HepG2 (cell line): Measurements from ENCODE around the gene ZNF557. TPM values are rescaled to one million over a fixed set of nuclear protein-coding genes. Genes with fewer than 3 reads are reported as not detected.

Source experiments
- AGO2 ChIP-seq: fragments of 200-400 bp; formaldehyde crosslinking; optimal IDR thresholded peaks from 2 replicates; pipeline ENCODE3; 2017; ENCODE audit warnings: mild to moderate bottlenecking, low read depth, low read length, moderate library complexity
- DR1 ChIP-seq: sonication (generic); formaldehyde crosslinking; IDR thresholded peaks from 2 replicates; pipeline ENCODE4 v1.8.0; 2021; ENCODE audit warnings: mild to moderate bottlenecking, missing genetic modification reagents, inconsistent platforms
- HMGXB4 ChIP-seq, 2 experiments: sonication (generic) in 1 of 2; formaldehyde crosslinking in 1 of 2; IDR thresholded peaks; 2 replicates each; pipeline versions ENCODE4 v1.4.0 to v1.6.1; 2018 to 2020; ENCODE audit warnings: missing genetic modification reagents in 2 of 2, borderline replicate concordance in 1 of 2, low read depth in 1 of 2, mild to moderate bottlenecking in 1 of 2, missing biosample characterization in 1 of 2
- MXI1 ChIP-seq: IDR thresholded peaks from 3 replicates; pipeline ENCODE4 v1.6.1; 2012; ENCODE audit warnings: low read depth, low read length, inconsistent platforms, borderline replicate concordance
- PAX8 ChIP-seq: sonication (generic); formaldehyde crosslinking; IDR thresholded peaks from 2 replicates; pipeline ENCODE4 v1.8.0; 2022; ENCODE audit warnings: mild to moderate bottlenecking, missing genetic modification reagents, borderline replicate concordance
- PHF8 ChIP-seq: sonication (generic); formaldehyde crosslinking; IDR thresholded peaks from 2 replicates; pipeline ENCODE4 v1.5.0; 2020; ENCODE audit warnings: missing genetic modification reagents
- SALL1 ChIP-seq: sonication (generic); formaldehyde crosslinking; IDR thresholded peaks from 2 replicates; pipeline ENCODE4 v1.8.0; 2022; ENCODE audit warnings: mild to moderate bottlenecking, missing genetic modification reagents
- ZBTB20 ChIP-seq: sonication (generic); formaldehyde crosslinking; IDR thresholded peaks from 2 replicates; pipeline ENCODE4 v1.8.1; 2023; ENCODE audit warnings: missing genetic modification reagents, low read depth, mild to moderate bottlenecking, borderline replicate concordance
- ZBTB26 ChIP-seq: IDR thresholded peaks from 2 replicates; pipeline ENCODE4 v1.6.1; 2016; ENCODE audit warnings: missing compliant biosample characterization, missing genetic modification reagents, borderline replicate concordance
- ZNF333 ChIP-seq: sonication (generic); formaldehyde crosslinking; IDR thresholded peaks from 2 replicates; pipeline ENCODE4 v1.4.0; 2020; ENCODE audit warnings: mild to moderate bottlenecking, missing genetic modification reagents, borderline replicate concordance
- ZNF501 ChIP-seq: sonication (generic); formaldehyde crosslinking; IDR thresholded peaks from 2 replicates; pipeline ENCODE4 v1.5.1; 2020; ENCODE audit warnings: mild to moderate bottlenecking, moderate library complexity, missing genetic modification reagents
- polyA plus RNA-seq, 8 experiments: library from polyadenylated mRNA; depleted of rRNA in 3 of 8; stranded (reverse) in 7 of 8; unstranded in 1 of 8; fragments of >200 nt; fragmentation: Illumina TruSeq in 4 of 8; extraction: Trizol in 4 of 8; gene quantifications; 2 replicates each; pipeline versions ENCODE4 v1.2.1 to v1.2.3, GENCODE V29; 2011 to 2016; ENCODE audit warnings: low read depth in 4 of 8, missing spikeins in 1 of 8, mixed read lengths in 1 of 8; ENCODE audit not compliant: insufficient read depth in 1 of 8
- total RNA-seq, 5 experiments: library from RNA; depleted of rRNA; stranded (reverse); fragments of >200 nt; fragmentation: Illumina TruSeq; extraction: Trizol; gene quantifications; 2 replicates each; pipeline ENCODE4 v1.2.3, GENCODE V29; 2016; ENCODE audit warnings: low read depth in 1 of 5
- TF ChIP-seq, protein P1 (sequence below), 2 experiments: fragments of 450-650 bp in 1 of 2; sonication (generic) in 1 of 2; formaldehyde crosslinking in 1 of 2; IDR thresholded peaks; 2 replicates each; pipeline versions ENCODE4 v1.6.1 to v1.8.0; 2016 to 2022; ENCODE audit warnings: antibody characterized with exemption in 1 of 2, mild to moderate bottlenecking in 1 of 2, missing genetic modification reagents in 1 of 2
- TF ChIP-seq, protein P2 (sequence below): sonication (generic); formaldehyde crosslinking; IDR thresholded peaks from 2 replicates; pipeline ENCODE4 v1.8.1; 2023; ENCODE audit warnings: mild to moderate bottlenecking, moderate library complexity, missing genetic modification reagents

The ZNF557 gene
- total and polyA plus RNA-seq, 2 of the 13 experiments (the other 11 are each of a cell fraction or from before 2014, with no cell fraction given) = 2.1 to 7.8 TPM

GRCh38 chr19:7098701-7099596 lies 29.4 kb downstream of the ZNF557 start (continued):
- TF ChIP-seq, protein P1, sequence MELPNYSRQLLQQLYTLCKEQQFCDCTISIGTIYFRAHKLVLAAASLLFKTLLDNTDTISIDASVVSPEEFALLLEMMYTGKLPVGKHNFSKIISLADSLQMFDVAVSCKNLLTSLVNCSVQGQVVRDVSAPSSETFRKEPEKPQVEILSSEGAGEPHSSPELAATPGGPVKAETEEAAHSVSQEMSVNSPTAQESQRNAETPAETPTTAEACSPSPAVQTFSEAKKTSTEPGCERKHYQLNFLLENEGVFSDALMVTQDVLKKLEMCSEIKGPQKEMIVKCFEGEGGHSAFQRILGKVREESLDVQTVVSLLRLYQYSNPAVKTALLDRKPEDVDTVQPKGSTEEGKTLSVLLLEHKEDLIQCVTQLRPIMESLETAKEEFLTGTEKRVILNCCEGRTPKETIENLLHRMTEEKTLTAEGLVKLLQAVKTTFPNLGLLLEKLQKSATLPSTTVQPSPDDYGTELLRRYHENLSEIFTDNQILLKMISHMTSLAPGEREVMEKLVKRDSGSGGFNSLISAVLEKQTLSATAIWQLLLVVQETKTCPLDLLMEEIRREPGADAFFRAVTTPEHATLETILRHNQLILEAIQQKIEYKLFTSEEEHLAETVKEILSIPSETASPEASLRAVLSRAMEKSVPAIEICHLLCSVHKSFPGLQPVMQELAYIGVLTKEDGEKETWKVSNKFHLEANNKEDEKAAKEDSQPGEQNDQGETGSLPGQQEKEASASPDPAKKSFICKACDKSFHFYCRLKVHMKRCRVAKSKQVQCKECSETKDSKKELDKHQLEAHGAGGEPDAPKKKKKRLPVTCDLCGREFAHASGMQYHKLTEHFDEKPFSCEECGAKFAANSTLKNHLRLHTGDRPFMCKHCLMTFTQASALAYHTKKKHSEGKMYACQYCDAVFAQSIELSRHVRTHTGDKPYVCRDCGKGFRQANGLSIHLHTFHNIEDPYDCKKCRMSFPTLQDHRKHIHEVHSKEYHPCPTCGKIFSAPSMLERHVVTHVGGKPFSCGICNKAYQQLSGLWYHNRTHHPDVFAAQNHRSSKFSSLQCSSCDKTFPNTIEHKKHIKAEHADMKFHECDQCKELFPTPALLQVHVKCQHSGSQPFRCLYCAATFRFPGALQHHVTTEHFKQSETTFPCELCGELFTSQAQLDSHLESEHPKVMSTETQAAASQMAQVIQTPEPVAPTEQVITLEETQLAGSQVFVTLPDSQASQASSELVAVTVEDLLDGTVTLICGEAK (IDR thresholded peaks at IDR 0.05) = no peak
- TF ChIP-seq, protein P1 (CRISPR knock-in tag; IDR thresholded peaks at IDR 0.05) = no peak
- TF ChIP-seq HMGXB4 (CRISPR knock-in tag; IDR thresholded peaks at IDR 0.05; ENCODE audit: borderline replicate concordance in 1 of 2, low read depth in 1 of 2) (peak; percentile 56 to 57; a peak in 3 of 4 replicates), SALL1 (CRISPR knock-in tag) (peak; percentile 51), ZNF501 (CRISPR knock-in tag) (peak; percentile 55; the same call in 1 of the 2 replicates), PHF8 (CRISPR knock-in tag) (peak; percentile 80), DR1 (CRISPR knock-in tag) (peak; percentile 50; the same call in 1 of the 2 replicates), ZBTB20 (CRISPR knock-in tag) (no peak), PAX8 (no peak), MXI1 (peak; percentile 38; the same call in 1 of the 3 replicates), ZNF333 (CRISPR knock-in tag) (0 out of 2 replicates have a peak, but pooled peaks have one; percentile 22), ZBTB26 (no peak), AGO2 (peak; percentile 76)
- TF ChIP-seq, protein P2, sequence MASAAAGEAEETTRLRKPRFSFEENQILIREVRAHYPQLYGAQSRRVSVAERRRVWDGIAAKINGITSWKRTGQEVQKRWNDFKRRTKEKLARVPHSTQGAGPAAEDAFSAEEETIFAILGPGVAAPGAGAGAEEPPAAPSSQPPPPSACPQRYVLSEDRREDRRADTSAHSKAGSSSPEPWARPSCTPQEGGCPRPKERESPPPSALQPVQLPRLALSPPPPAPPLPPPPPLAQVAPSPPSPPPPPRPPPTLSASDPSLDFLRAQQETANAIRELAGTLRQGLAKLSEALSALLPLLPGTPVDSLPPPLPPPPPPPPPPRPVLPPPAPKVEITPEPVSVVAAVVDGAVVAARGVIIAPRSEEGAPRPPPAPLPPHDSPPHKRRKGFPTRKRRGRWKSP (CRISPR knock-in tag) = peak; percentile 69; the same call in 1 of the 2 replicates
